T1000 (cell line): Measurements from ENCODE around the gene GALNT12.

Experiments used
- DNase-seq: peaks from one replicate; lab custom pipeline; 2025; ENCODE audit warnings: mixed read lengths; lab: John Stamatoyannopoulos, UW

Gene GALNT12

DNA sequence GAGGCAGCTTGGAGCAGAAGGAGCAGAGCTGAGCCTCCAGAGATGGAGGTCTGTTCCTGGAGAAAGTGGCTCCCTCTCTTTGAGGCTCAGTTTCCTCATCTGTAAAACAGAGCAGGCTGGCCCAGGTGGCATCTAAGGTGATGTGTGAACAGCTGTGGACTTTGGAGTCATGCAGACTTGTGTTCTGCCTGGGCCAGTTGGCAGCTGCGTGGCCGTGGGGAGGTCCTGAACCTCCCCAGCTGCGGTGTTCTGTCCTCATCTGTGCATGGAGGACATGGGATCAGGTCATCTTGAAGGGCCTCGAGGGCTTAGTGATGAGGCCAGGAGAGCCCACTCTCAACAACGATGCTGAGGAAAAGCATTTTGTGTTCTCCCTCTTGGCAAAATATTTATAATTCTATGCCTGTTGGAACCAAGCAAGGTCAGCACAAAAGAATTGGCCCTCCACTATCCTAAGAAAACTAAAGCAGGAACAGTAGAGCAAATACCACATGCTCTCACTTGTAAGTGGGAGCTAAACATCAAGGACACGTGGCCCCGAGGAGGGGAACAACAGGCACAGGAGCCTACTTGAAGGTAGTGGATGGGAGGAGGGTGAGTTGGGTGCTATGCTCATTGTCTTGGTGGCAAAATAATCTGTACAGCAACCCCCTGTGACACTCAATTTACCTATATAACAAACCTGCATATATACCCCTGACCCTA is 73.0 kb downstream of the GALNT12 start:
- no peak for DNase-seq

DNA sequence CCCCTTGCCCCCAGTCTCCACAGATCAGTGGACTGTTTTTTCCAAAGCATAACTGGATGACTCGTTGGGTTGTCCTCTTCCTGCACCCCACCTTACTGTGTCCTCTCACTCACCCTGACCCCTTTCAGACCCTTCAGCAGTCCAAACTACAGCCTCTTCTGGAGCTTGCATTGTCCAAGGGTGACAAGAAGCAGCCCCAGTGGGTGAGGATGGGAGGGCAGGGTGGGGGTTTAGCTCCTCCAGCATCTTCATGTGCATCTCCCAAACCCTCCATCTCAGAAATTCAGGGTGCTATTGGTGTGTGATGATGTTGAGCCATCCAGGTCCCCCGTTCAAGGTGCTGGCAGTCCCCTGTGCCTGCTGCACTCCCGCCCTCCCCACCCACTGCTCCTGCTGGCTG is 73.9 kb downstream of the GALNT12 start:
- DNase-seq: no peak

- no peak for DNase-seq
Measured at GRCh38 chr9:98881836-98882568, 74.5 kb downstream of the GALNT12 start.

GRCh38 chr9:98882569-98882923 is 75.1 kb downstream of the GALNT12 start:
- no peak for DNase-seq

DNA sequence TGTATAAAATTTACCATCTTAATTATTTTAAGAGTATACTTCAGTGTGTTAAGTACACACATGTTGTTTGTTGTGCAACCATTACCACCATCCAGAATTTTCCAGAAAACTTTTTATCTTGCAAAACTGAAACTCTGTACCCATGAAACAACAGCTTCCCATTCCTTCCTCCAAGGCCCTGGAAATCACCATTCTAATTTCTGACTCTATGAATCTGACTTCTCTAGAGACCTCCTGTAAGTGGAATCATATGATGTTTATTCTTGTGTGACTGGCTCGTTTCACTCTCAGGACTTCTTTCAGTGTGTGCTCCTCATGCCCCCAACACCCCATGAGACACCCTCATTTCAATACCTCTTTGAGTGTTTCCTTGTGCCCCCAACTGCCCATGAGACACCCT is 75.8 kb downstream of the GALNT12 start:
- no peak for DNase-seq

DNA sequence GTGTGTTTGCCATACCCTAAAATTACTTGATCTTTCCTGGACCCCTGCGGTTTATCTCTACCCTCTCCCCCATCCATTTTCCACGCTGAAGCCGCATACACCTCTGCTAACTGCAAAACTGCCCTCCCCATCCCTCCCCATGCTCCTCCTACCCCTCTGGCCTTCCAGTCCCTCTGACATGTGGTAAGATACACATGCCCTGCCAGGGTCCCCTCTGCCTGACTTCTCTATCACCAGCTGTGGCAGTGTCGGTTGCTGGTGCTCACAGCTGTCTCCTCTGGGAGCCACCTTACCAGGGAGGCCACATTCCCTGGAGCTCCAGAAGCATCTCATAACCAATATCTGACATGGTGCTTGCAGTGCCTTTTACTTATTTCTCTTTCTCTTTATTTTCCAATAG is 77.4 kb downstream of the GALNT12 start:
- no peak for DNase-seq

DNA sequence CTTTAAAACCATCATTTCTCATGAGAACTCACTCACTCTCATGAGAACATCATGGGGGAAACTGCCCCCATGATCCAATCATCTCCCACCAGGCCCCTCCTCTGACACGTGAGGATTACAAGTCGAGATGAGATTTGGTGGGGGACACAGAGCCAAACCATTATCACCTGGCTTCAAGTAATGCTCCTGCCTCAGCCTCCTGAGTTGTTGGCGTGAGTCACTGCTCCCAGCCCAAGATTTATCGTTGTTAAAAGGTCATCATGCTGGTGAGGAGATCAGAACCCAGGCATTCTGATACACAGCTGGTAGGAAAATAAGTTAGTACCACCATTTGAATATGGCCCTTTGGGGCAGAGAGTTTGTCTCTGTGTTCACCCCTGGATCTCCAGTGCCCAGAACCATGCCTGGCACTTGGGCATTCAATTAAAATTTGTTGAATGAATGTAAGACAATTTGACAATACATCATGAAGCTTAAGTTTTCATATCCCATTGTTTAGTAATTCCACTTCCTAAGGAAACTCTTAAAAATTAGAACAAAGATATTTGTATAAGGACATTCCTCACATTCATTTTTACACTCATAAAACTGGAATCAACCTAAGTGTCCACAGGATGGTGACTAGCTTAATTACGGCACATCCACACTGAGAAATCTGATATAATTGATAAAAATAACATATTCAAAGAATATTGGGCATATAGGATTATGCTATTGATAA is 78.3 kb downstream of the GALNT12 start:
- DNase-seq: no peak

DNA sequence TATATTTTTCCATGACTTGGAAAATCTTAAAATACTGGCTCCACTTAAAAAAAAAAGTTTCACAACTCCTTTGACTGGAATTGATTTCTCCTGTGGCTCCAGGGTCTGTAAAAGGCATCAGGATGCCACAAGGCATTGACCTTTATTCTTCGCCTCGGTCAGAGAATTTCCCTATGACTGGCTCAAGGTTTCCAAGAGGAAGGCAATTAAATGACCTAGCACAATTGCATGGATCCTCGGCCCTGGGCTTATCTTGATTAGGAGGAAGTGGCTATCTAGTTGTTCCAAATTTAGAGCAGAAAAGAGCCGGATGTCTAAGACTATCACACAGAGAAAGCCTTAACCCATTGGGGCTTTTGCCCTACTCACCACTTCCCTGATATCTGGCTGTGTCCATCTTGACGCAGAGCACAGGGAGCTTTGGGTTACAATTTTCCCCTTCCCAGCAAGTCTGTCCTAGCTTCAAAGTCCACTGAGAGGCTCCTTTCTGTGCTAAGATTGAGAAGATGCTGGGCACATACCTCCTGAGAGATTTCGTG is 79.3 kb downstream of the GALNT12 start:
- no peak for DNase-seq

GRCh38 chr9:98887918-98888510 is 80.5 kb downstream of the GALNT12 start:
- no peak for DNase-seq

DNA sequence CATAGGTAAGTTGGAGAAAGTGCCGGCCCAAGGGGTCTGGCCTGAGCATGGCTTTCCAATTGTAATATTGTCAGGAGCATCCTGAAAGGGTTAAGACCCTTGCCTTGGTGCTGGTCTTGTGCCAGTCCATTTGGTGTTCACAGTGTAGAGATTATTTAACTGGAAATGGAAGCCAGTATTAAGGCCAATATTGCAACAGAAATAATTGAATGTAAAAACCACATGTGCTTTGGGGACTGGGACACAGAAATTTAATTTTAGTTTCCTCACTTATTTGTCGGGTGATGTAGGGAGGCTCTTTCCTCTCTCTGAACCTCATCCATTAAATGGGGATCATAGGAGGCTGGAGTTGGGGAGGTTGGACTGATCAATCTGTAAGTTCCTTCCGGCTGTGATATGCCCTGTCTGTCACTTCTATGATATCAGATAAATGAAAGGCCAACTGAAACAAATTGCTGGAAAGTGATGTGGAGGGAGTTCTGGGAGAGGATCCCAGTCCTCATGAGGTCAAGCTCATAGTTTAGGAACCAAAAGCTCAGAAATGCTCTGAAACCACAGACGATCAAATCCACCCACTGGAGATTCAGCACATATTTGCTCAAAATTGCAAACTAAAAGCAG is 81.4 kb downstream of the GALNT12 start:
- DNase-seq: no peak

GRCh38 chr9:98890256-98890655 is 82.8 kb downstream of the GALNT12 start:
- no peak for DNase-seq

GRCh38 chr9:98892288-98892687 is 84.8 kb downstream of the GALNT12 start:
- DNase-seq: no peak

GRCh38 chr9:98892690-98893089 is 85.2 kb downstream of the GALNT12 start:
- no peak for DNase-seq

DNA sequence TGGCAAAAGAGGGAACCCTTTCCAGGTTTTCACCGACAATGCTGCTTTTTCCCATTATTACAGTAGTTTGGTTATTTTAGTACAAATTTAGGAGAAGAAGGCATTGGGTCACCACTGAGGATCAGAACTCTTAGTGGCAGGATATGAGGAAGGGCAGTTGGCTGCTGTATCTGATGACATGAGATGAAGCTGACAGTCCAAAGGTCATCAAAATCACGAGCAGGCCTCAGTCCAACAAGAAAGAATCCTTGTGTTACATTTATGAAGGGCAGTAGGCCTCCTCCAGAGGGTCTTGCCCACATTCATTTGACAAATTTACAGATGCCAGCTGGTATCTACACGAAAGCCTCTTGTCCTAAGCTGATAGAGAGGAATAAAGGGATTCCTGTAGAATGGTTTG is 86.7 kb downstream of the GALNT12 start:
- no peak for DNase-seq

- no peak for DNase-seq
Measured at GRCh38 chr9:98894761-98895160, 87.3 kb downstream of the GALNT12 start.

DNA sequence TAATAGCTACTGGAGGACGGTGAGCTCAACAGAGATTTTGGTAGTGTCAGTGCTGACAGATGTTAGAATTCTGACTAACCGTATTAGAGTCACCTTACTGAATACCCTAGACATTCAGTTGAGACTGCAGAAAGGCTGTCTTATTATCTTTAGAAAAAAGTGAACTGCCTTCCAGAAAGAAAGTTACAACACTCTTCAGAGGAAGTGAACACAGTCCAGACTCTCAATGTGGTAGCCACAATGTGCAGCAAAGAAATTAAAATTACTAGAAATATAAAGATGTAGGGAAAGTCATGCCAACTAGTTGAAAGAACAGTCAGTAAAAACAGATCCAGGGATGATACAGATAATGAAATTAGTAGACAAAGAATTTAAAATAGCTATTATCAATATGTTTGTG is 89.2 kb downstream of the GALNT12 start:
- DNase-seq: no peak

DNA sequence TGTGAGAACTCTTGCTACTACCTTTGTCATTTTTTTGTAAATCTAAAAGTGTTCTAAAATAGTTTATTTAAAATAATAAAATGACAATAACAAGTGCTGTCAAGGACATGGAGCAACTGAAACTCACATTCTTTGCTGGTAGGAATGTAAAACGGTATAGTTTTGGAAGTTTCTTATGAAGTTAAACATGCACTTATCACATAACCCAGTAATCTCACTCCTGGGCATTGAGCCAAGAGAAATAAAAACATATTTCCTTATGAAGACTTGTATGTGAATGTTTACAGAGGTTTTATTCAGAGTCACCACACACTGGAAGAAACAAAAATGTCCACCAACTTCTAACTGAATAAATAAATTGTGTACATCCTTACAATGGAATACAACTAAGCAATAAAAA is 90.3 kb downstream of the GALNT12 start:
- no peak for DNase-seq

- no peak for DNase-seq
Measured at GRCh38 chr9:98899408-98900056, 92.1 kb downstream of the GALNT12 start.
